ENCODE measurements around the gene CFB.
A peak's percentile ranks its signal among the peaks of the same experiment; 100 is the strongest.
"Not testable (repeated sequence)": the region's sequence is repeated elsewhere in the genome, so short reads cannot be mapped to it uniquely, and the experiment has no call there.

Gene CFB

DNA sequence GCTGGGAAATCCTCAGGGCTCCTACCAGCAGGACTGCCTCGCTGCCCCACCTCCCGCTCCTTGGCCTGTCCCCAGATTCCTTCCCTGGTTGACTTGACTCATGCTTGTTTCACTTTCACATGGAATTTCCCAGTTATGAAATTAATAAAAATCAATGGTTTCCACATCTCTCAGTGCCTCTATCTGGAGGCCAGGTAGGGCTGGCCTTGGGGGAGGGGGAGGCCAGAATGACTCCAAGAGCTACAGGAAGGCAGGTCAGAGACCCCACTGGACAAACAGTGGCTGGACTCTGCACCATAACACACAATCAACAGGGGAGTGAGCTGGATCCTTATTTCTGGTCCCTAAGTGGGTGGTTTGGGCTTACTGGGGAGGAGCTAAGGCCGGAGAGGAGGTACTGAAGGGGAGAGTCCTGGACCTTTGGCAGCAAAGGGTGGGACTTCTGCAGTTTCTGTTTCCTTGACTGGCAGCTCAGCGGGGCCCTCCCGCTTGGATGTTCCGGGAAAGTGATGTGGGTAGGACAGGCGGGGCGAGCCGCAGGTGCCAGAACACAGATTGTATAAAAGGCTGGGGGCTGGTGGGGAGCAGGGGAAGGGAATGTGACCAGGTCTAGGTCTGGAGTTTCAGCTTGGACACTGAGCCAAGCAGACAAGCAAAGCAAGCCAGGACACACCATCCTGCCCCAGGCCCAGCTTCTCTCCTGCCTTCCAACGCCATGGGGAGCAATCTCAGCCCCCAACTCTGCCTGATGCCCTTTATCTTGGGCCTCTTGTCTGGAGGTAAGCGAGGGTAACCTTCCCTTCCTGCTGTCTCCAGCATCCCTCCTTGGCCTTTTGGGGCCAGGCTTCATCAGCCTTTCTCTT lies at the start of gene CFB:
TSS of gene CFB (plus strand) at position 589 of the 863 bp plus-strand sequence. CDS start at position 716, 127 bp downstream.
- DNase-seq: no peak

DNA sequence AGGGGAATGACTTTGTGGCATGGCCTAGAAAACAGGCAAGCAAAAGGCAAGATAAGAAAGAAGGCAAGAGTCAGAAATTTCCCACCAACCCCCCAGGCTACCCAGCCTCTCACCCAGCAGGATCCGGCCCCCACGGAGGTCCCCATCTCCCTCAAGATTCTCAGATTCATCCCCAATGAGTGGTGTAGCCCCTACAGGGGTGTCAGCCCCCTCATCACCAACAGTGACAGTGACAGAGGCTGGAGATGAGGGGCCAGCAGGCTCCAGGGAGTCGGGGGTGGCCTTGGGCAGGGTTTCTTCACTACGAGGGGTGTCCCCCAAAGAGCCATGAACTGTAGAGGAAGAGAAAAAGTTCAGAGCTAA lies 49.4 kb upstream of the CFB start:
- DNase-seq: no peak

DNA sequence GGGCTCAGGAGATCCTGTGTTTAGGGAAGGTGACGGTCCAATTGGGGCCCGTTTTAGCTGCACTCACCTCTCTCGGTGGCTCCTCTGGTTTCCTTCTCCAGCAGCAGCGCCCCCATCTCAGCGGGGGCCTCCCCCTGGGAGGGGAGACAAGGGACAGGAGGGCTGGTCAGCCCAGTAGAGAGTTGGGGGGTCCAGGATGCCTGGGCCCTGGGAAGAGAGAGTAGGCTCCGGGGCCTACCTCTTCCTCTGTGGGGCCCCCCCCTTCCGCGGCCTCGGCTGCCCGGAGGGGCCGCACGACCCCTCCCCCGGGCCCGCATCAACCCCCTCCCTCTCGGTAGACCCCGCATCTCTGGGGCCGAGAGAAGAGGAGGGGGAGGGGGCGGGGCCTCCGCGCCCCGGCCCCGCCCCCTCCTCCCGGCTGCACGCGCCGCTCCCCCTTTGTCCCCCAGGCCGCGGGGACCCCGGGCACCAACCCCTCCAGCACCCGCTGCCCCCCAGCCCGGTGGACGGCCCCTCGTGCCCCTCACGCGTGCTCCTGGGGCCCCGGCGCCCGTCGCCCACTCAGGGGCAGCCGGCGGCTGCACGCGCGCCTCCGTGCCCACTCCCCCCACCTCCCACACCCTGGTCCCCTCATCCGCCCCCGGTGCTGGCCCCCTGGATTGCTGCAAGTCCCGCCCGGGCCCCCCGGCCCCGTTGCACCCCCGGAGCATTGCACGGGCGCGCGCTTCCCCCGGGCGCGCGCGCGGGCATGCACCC lies 48.9 kb upstream of the CFB start:
- DNase-seq: peak; percentile 11

DNA sequence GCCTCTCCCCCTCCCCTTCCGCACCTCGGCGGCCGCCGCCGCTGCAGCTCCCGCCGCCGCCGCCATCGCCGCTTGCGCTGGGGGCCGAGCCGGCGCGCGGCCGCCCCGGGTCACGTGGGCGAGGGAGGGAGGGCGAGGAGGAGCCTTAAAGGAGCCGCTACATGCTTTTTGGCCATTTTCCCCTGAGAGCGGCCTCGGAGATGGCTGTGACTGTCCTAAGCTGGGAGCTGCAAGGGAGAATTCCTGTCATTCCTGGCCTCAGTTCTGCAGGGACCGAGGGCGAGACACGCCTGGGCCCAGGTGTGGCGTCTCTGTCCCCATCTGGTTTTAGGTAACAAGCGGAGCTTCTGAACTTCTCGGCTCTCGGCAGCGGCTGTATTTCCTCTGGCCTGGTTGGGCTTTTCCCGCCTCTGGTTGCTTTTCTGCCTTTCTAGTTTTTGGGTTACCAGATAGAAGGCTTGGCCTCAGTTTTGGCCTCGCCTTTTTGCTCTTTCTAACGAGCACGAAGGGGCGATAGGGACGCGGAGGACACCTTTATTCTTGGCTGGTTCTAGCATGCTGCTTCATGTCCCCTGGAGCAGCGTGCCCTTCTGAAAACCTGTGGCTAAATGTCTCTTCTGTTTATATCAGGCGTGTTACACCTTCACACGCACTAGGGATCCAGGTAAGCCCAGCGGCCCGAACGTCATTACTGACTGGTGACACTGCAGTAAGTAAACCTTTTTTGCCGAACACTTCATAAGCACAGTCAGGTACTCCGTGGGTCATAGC lies 48.1 kb upstream of the CFB start, which contains the start of gene EHMT2:
TSS of gene EHMT2 (minus strand) at position 87 of the 771 bp plus-strand sequence. CDS start at position 66, 21 bp downstream.
- peak; percentile 74 for DNase-seq

DNA sequence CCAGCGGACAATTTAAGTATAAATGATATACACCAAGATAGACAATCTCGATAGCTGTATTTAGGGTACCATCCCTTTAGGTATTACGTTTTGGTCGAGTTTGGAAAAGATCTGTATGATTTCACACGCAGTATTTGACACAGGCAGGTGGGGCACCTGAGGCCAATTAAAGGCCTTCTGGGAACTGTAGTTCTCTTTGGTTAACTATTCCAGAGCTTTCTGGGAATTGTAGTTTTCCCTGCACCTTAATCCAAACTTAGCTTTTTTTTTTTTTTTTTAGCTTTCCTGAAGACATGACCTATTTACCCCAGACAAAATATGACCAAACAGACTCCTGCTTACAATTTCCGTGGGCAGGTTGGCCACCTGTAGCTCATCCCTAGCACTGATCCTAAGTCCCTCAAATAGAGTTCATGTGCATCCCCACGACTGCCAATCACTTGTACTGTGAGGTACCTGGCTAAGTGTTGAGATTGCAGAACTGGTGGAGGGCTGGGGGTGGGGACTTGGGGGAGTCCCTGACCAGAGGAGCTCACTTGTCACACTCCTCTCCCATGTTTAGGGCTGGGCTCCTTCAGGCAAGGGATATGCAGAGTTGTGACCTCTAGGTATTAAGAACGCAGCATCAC lies 47.4 kb upstream of the CFB start:
- DNase-seq: peak; percentile 53

DNA sequence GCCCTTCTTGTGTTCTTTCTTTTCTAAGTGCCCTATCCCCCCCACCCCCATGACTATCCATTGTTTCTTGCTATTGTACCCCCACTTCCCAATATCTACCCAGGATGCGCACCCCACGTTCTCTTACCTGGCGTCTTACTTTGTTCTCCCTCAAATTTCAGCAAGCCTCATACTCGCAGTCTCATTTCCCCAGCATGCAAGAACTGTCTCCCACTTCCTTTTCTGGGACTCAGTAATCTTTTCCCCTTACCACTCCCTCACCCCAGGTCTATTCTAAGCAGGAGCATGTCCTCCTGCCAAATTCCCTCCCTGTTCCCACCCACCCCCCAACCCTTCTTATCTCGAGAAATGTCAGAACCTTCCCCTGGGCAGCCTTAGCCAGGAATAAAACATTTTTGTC lies 46.7 kb upstream of the CFB start:
- no peak for DNase-seq

DNA sequence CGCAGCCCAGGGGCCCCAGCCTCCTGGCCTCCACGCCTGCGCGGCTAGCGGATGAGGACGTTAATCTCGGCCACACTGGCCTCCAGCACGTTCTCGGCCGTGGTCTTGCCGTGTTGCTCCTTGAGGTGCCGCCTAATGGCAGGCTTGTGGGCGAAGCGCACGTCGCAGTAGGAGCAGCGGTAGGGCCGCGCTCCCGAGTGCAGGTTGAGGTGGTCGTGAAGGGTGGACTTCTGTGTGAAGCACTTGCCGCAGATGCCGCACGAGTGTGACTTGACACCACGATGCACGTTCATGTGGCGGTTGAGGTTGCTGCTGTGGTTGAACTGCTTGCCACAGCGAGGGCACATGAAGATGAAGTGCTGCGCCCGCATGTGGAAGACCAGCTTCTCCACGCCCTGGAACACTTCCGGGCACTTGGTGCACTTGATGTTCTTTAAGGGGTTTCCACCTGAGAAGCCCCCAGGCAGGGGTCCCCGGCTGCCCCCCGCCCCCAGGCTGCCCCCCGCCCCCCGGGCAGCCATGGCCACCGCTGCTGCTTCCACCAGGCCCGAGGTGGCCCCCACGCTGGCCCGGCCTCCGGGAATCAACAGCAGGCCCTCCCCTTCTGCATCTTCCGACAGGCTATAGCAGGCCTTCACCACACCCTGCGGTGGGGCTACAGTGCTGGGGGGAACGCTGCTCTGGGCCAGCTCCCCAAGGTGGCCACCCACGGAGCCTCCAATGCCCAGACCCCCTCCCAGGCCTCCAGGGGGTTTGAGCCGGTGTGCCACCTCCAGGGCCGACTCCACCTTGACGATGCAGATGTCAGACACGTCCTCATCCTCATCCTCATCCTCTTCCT lies 45.8 kb upstream of the CFB start:
- DNase-seq: no peak

DNA sequence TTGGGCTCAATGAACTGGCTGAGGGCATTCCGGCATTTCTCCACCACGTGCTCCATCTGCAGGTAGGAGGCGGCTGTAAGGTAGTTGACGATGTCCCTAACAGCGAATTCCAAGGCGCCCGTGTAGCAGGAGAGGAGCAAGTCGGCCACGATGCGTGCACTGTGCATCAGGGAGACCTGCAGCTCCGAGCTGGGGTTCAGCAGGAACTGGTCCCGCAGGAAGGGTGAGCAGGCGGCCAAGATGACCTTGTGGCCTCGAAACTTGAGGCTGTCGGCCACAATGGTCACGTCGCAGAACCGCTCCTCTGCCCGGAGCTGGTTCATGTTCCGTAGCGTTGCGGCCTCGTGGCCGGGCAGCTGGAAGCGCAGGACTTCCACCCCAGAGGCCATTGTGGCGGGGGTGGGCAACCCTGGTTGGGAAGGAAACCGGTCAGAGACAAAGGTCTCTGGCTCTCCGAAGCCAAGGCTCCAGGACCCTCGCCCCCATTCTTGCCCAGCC lies 44.9 kb upstream of the CFB start:
- DNase-seq: no peak

DNA sequence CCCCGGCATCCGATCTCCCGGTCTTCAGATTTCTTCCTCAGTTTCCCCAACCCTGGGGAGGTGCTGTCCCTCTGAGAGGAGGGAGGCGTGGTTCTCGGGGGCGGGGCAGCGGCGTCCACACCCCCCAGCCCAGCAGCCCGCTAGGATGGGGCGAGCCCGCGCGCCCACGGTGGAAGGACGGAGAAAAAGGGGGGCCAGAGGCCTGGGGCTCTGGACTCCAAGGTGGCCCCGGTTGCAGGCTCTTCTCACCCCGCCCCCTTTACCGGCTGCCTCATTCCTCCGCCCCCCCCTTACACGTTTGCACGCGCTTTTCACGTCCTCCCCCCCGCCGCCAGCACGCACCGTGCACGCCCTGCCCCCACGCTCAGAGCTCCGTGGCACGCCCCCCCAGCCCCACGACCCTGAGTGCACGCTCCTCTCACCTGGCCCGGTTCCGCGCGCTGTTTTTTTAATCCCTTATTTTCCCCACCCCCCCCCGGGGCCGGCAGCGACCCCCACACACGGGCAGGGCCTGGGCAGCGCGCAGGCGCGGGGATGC lies 44.4 kb upstream of the CFB start:
- DNase-seq: peak; percentile 30

DNA sequence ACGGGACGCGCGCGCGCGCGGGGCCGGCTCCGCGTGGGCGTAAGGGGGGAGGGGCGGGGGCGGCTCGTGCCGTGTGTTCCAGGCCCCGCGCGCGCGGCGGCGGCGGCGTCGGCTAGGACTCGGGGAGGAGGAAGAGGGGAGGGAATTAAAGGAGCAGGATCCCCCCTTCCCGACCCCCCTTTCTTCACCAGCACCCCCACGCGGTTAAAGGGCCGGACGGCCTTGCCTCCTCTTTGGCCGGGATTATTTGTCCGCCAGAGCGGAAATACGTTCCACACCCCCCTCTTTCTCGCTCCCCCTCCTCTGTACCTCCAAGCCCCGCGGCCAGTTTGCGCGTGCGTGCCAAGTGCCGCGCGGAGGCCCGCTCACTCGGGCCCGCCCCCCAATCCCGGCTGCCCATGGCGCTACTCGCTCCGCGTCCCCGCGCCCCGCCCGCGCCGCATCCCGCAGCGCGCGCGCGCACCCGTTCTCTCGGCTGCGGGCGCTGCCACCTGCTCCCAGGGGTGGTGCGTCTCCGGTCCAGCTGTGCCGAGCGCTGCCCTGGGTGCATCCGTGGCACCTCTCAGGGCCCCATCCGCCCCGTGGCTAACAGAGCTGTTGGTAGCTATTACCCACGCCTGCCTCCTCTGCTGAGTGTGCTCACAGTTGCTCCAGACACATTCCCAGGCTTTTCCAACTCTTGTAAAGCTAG lies 43.8 kb upstream of the CFB start, which contains the start of gene ZBTB12:
TSS of gene ZBTB12 (minus strand) at position 134 of the 691 bp plus-strand sequence. CDS start 781 bp downstream, outside the sequence.
- peak; percentile 87 for DNase-seq

DNA sequence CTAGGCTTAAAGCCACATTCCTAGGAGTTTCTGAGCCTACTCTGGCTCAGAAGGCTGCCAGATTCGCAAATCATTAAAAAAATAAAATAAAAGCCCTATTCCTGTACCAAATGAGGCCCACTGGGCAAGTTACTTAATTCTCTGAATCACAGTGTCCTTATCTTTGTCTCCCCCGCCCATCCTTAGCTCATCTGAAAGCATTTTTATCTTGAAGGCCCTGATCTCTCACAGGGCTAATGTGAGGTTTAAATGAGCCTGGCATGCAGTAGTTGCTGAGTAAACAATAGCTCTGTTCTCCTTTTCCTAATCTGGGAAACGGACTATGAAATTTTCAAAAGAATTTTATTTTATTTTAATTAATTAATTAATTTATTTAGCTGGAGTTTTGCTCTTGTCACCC lies 41.9 kb upstream of the CFB start:
- no peak for DNase-seq

DNA sequence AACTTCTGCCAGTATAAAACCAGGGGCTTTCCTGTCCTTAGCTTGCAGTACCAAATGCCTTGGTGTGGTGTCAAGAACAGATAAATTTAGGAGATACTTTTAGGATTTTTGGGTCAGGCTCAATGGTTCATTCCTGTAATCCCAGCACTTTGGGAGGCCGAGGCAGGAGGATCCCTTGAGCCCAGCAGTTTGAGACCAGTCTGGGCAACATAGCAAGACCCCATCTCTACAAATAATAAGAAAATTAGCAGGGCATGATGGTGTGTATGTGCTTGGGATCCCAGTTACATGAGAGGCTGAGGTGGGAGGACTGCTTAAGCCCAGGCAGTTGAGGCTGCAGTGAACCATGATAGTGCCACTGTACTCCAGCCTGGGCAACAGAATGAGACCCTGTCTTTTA lies 40.9 kb upstream of the CFB start:
- DNase-seq: no peak

DNA sequence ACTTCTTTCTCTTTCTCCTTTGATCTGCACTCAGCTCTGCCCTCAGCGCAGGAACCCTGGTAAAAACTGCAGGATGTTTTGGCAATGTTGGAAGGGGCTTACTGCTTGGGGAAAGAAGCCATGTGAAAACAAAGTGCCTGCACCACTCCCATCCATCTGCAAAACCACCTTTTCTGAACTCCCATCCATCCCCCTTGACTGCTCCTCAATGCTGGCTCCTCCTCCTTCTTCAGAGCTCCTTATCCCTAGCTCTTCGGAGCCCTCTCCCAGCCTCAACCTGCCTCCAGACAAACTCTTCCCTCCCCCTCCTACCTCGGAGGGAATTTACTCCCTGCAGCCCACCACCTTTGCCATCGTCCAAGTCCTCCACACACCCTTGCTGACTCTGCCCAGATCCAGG lies 39.8 kb upstream of the CFB start:
- DNase-seq: no peak

DNA sequence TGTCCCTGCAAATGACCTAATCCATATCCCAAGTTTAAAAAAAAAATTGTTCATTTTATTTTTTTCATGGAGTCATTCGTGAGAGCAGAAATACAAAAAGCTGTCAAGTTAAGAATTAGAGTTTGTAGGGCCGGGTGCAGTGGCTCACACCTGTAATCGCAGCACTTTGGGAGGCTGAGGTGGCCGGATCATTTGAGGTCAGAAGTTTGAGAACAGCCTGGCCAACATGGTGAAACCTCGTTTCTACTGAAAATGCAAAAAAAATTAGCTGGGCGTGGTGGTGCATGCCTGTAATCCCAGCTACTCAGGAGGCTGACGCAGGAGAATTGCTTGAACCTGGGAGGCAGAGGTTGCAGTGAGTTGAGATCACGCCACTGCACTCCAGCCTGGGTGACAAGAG lies 39.2 kb upstream of the CFB start:
- DNase-seq: not testable (repeated sequence)

DNA sequence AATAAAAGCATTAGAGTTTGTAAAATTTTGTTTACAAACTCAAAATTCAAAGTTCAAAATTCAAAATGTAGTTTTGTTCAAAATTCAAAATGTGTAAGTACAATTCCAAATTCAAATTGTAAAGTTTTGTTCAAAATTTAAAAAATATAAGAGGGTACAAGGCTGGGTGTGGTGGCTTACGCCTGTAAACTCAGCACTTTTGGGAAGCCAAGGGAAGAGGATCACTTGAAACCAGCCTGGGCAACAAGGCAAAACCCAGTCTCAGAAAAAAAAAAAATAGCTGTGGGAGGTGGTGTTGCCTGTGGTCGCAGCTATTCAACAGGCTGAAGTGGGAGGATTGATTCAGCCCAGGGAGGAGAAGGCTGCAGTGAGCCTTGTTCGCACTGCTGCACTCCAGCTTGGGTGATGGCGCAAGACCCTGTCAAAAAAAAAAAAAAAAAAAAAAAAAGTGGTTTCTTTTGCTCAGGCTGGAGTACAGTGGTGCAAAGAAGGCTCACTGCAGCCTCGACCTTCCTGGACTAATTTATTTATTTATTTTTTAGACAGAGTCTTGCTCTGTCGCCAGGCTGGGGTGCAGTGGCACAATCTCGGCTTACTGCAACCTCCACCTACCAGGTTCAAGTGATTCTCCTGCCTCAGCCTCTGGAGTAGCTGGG lies 38.6 kb upstream of the CFB start:
- no peak for DNase-seq

DNA sequence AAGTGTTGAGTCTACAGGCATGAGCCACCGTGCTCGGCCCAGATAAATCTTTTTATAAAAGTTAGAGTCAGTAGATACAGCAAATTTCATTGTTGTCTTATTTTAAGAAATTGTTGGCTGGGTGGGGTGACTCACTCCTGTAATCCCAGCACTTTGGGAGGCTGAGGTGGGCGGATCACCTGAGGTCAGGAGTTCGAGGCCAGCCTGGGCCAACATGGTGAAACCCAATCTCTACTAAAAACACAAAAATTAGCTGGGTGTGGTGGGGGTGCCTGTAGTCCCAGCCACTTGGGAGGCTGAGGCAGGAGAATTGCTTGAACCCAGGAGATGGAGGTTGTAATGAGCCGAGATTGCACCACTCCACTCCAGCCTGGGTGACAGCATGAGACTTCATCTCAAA lies 37.6 kb upstream of the CFB start:
- not testable (repeated sequence) for DNase-seq

DNA sequence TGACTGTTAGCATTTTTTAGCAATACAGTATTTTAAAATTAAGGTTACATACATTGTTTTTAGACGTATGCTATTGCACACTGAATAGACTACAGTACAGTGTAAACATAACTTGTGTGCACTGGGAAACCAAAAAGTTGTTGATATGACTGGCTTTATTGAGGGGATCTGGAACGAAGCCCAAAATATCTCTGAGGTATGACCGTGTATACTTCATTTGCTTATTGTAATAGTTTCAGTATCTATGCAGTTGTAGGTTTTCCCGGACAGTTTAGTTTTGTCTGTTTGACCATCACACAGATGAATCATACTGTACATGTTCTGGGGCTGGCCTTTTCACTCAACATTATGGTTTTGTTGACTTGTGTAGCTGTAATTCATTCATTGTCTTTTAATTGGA lies 37.1 kb upstream of the CFB start:
- no peak for DNase-seq

DNA sequence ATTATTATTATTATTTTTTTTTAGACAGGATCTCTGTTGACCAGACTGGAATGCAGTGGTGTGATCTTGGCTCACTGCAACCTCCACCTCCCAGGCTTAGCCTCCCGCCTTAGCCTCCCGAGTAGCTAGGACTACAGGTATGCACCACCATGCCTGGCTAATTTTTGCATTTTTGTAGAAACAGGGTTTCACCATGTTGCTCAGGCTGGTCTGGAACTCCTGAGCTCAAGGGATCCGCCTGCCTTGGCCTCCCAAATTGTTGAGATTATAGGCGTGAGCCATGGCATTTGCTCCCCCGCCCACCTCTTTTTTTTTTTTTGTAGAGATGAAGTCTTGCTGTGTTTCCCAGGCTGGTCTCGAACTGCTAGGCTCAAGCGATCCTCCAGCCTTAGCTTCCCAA lies 36.6 kb upstream of the CFB start:
- not testable (repeated sequence) for DNase-seq

DNA sequence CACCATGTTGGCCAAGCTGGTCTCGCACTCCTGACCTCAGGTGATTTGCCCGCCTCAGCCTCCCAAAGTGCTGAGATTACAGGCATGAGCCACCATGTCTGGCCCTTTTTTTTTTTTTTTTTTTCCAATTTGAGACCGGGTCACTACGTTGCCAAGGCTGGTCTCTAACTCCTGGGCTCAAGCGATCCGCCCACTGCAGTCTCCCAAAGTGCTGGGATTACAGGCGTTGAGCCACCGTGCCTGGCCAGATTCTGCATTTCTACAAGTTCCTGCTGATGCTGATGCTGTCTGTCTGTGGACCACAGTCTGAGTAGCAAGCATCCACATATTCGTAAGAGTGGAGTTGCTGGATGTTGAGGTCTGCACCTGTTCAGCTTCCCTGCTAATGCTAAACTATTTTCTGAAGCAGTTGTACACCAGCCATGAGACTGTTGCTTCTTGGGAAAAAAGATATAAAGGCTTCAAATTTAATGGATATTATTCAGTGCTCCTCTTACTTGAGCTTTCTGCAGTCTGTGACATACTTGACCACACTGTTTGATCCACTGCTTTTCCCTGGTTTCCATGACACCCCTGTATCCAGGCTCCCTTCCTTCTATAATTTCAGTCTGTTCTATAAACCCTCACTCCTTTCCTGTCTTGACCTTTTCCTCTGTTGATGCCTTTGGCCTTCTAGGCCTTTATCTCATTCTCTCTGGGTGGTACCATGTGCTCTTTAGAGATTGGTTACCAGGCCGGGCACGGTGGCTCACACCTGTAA lies 33.9 kb upstream of the CFB start:
- no peak for DNase-seq
